HG03060 (cell line): ENCODE results near the gene SH3PXD2A.

Experiments
- ATAC-seq: cut with Tn5 transposase; IDR thresholded peaks from one replicate; pipeline ENCODE4 v1.9.1; 2021; ENCODE audit warnings: low read depth, moderate number of reproducible peaks; ENCODE audit not compliant: unreplicated experiment

SH3PXD2A gene

DNA sequence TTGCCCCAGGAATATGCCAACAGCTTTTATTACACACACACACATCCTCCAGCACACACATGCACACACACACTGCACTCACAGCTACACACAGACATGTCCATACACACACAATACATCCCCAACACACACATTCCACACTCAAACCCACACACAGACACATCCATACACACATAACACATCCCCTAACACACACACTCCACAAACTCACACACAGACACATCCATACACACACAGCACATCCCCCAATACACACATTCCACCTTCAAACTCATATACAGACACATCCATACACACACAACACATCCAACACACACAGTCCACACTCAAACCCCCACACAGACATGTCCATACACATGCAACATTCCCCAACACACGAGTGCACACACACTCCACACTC, 19.1 kb downstream of the SH3PXD2A start:
- no peak for ATAC-seq

- no peak for ATAC-seq
Measured at GRCh38 chr10:103835096-103836050, 20.0 kb downstream of the SH3PXD2A start.

- ATAC-seq, result no peak
Measured at GRCh38 chr10:103834436-103835095, 20.8 kb downstream of the SH3PXD2A start.

DNA sequence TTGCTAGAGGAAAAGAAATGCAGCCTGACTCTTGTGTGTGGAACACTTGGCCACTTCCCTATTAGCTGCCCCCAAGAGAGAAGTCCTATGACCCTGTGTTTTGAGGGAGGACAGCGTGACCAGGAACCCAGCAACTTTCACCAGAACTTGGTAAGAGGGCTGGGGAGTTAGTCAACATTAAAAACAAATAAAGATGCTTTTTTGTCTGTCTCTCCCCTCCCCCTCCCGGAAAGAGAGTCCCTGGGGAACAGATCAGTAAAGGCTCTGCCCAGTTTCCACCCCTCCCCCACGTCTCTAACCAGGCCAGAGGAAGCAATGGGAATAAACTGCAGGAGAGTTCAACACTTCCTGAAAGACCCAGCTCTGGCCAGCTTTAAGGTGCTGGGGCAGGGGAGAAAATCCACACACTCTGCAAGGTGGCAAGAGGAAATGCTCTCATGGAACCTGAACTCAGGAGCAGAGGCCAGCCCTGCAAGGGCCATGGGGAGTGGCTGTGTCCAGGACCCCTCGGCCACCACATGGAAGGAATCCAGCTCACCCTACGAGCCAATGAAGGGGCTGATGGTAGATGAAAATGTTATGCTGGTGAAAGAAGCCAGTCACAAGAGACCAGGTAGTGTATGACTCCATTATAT, 21.5 kb downstream of the SH3PXD2A start:
- no peak for ATAC-seq

DNA sequence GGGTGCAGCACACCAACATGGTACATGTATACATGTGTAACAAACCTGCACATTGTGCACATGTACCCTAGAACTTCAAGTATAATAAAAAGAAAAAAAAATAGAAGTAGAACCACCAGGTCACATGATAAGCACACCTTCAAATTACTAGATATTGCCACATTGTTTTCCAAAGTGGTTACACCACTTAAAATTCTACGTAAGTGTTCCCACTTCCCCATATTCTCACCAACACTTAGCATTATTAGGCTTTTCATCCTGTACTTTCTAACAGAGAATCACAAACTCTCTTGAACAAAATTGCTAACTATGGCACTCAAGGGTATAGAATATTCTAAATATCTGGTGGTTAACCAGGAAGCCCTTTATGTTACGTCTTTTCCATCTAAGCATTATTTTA, 22.6 kb downstream of the SH3PXD2A start:
- ATAC-seq, result no peak

- ATAC-seq, result no peak
Measured at GRCh38 chr10:103829838-103830465, 25.4 kb downstream of the SH3PXD2A start.

- ATAC-seq, result no peak
Measured at GRCh38 chr10:103829278-103829677, 26.1 kb downstream of the SH3PXD2A start.

DNA sequence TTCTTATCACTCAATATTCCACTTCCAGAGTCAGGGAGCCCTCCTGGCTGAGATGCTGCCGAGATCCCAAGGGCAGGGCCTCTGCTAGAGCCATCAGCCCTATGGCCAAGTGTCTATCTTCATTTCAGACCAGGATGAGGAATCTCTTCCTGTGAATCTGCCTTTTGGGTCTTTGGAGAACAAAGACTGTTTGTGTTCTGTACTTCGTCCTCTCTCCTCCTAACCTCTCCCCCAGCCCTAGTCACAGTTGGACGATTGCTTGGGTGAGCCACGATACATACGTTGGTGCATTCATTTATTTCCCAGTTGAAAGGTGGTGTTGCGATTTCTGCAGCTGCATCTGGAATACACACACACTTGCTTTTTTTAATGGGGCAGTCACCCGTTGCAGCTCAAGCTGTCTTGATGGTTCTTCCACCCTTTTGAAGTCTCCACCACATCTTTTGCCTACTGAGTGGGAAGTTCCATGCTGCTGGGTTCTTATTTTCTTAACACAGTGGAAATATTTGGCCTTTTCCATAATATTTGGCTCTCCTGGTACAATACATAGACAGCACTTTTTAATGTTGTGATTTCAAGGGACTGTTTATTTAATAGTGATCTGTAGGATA, 26.7 kb downstream of the SH3PXD2A start:
- ATAC-seq, result no peak

DNA sequence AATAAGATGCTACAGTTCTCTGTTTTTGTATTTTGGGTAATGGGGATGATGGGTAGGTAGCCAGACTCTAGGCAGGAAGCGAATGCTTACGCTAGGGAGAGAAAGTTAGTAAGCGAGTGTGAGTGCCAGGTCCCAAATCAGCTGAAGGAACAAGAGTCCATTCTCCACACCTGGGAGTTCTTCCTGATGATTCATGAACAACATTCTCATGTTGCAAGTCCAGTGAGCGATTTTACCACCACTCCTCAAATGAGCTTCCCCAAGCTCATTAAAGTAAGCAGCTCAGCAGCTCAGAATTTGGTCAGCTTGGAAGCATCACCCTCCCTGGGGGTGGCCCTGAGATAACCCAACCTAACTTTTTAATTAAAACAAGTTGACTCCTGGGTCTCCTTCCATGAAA, 27.3 kb downstream of the SH3PXD2A start:
- no peak for ATAC-seq

GRCh38 chr10:103826885-103827284, 28.5 kb downstream of the SH3PXD2A start:
- no peak for ATAC-seq

DNA sequence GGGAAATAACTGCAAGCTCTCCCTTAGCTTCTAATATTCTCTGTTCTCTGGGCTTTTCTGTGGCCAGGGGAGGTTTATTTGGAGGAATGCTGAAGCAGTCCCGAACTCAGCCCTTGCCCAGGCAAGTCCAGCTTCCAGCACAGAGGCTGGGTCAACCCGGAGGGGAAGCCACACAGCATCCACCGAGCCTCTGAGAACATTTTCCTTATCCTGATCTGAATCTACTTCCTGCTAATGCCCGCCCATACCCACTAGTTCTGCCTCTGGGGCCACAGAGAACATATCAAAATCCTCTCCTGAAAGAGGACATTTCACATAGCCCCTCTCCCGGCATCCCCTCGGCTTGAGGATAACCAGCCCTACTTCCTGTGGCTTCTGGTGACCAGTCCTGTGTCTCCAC, 31.1 kb downstream of the SH3PXD2A start:
- no peak for ATAC-seq

- no peak for ATAC-seq
Measured at GRCh38 chr10:103823706-103824272, 31.6 kb downstream of the SH3PXD2A start.

DNA sequence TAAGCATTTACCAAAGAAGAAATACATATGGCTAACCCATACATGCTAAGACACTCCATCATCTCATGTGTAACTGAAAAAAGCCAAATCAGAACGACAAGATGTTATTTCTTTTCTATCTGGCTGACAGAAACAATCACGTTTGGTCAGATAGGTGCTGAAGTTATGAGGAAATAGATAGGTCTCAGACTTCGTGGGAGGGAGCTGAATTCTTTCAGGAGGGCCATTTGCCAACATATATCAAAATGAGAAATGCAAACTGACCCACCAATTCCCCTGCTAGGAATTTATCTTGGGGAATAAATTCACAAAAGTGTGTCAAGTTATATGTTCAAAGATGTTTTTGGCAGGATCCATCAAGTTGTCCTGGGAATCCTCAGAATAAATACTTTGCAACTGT, 32.6 kb downstream of the SH3PXD2A start:
- no peak for ATAC-seq

- ATAC-seq, result no peak
Measured at GRCh38 chr10:103822107-103822716, 33.2 kb downstream of the SH3PXD2A start.

DNA sequence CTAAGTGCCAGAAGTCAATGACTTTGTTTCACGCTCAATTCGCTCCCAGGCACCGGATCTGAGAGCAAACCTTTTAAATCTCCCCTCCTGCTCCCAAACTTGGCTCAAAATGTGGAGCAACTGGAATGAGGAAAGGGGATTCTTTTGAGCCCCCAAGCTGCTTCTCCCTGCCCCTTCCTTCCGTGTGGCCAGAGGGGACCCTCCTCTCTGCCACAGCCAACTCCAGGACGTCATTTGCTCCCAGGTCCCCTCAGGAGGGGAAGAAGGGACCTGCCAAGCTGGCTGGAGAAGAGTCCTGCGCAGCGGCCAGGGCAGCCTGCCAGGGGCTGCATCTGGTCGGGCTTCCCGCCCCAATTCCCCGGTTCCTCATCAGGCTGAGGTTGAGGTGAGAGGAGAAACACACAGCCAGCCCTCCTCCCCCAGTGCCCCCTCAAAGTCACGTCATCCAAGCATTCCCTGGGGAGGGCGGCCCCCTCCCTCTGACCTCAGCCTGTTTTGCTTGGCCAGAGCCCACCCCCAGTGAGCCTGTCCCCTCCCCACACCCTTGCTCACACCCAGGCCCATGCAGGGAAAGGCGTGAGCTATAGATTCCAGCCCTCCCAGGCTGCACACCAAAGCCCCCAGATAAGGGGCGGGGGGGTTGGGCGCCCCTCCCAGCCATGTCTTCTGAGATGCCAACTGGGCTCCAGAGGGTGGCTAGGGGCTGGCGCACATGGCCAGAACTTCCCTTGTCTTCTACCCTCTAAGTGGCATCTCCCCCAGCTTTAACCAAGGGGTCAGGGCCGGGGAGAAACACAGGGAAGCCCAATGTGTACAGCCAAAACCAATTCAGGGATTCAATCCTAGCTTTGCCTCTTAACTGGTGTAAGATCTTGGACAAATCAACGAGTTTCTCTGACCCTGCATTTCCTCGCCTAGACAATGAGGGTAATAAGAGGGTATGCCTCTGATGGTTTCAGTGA, 35.0 kb downstream of the SH3PXD2A start:
- ATAC-seq, result no peak

GRCh38 chr10:103819493-103819892, 35.9 kb downstream of the SH3PXD2A start:
- ATAC-seq, result no peak

DNA sequence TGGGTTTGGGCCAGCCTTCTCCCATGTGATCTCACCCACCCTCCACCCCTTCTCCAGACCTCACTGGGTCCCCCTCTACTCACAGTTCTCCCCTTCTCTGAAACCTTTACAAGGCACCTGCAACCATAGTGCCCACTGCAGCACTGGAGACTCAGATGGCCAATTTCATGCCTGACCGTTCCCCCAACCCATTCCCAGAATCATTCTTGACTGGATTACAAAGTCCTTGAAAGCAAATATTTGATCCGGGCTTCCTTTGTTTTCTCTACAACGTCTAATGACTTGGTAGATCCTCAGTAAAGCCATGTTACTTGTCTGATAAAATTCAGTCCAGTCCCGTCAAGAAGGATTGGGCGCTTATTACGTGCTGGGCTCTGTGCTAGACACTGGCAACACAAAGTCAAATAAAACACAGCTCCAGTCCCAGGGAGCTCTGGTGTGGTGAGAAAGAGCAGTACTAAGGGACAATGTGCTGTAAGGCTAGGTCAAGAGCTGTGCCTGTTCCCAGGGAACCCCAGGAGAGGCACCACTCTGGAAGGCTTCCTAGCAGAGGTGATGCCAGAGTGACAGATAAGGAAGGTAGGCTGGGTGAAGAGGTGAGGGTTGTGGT, 36.5 kb downstream of the SH3PXD2A start:
- ATAC-seq, result no peak

DNA sequence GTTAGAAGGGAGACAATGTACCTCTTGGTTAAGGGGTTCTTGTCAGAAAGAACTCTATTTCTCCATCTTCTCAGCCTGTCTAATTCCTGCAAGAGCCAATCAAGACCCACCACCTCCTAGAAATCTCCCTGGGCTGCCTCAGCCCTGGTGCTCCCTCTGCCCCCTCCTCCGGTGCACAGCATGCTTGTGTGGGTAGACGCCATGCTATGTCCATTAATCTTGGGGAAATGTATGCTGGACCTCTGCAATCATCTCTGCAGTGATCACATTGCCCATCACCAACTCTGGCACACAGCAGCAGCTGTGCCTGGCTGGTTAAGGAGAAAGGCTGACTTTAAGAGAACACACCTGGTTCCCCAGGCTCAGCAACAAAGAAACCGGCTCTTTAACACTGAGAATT, 37.3 kb downstream of the SH3PXD2A start:
- no peak for ATAC-seq
